DND-41 (cell line): ENCODE data around the gene RRAS.

Source experiments
- CTCF ChIP-seq: IDR thresholded peaks from 2 replicates; pipeline ENCODE4 v1.5.1; 2012; ENCODE audit warnings: borderline replicate concordance, low read length, moderate library complexity, mild to moderate bottlenecking; ENCODE audit not compliant: poor library complexity, severe bottlenecking; ENCODE audit errors: extremely low read depth
- EZH2 ChIP-seq: IDR thresholded peaks from 3 replicates; pipeline ENCODE4 v1.6.1; 2012; ENCODE audit warnings: borderline replicate concordance, low read depth, mild to moderate bottlenecking, moderate library complexity, low read length, inconsistent platforms; ENCODE audit not compliant: severe bottlenecking

DNA sequence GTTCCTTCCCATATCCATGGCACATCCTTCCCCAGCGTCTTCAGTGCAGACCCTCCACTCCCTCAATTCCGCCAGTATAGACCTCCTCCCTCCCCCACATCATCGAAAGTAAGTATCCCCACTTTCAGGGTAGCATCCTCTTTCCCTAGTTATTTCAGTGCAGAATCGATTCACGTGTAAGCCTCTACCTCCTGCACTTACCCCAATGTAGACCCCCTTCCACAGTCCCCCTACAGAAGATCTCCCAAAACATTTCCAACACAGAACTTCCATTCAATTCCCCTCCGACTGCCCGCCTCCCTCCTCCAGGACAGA lies 25.1 kb upstream of the RRAS start:
- no peak for TF ChIP-seq EZH2
- no peak for TF ChIP-seq CTCF
